Gastroesophageal sphincter (tissue), 3 donors: ENCODE data around the gene GSTK1.

ENCODE experiments used
- EP300 ChIP-seq: sonication (generic); formaldehyde crosslinking; IDR thresholded peaks from one replicate; pipeline ENCODE4 v1.6.1; 2017; ENCODE audit warnings: antibody characterized with exemption, mild to moderate bottlenecking
- POLR2A ChIP-seq, 2 donors: fragments of 450-650 bp; IDR thresholded peaks; one replicate each; pipeline ENCODE4 v1.6.1; 2017; ENCODE audit warnings: antibody characterized with exemption in 2 of 2, mild to moderate bottlenecking in 2 of 2, moderate library complexity in 1 of 2
- POLR2AphosphoS5 ChIP-seq: sonication (generic); formaldehyde crosslinking; IDR thresholded peaks from one replicate; pipeline ENCODE4 v1.6.1; 2017; ENCODE audit warnings: antibody characterized with exemption
- TF ChIP-seq, protein P1 (sequence below), 4 experiments: fragments of 200-600 bp in 2 of 4; fragments of 450-650 bp in 2 of 4; sonication (generic) in 1 of 4; IDR thresholded peaks; one replicate each; pipeline ENCODE4 v1.5.1; 2017 to 2019; ENCODE audit warnings: antibody characterized with exemption in 4 of 4, mild to moderate bottlenecking in 2 of 4, moderate library complexity in 2 of 4

DNA sequence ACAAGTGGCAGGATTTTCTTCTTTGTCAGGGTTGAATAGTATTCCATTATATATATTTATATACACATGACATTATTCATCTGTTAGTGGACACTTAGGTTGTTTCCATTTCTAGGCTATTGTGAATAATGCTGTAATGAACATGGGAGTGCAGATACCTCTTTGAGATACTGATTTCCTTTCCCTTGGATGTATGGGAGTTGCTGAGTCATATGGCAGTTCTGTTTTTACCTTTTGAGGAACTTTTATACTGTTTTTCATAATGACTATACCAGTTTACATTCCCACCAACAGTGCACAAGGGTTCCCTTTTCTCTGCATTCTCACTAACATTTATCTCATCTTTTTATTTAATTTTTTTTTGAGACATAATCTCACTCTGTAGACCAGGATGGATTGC lies 50.9 kb downstream of the GSTK1 start:
- TF ChIP-seq, protein P1, sequence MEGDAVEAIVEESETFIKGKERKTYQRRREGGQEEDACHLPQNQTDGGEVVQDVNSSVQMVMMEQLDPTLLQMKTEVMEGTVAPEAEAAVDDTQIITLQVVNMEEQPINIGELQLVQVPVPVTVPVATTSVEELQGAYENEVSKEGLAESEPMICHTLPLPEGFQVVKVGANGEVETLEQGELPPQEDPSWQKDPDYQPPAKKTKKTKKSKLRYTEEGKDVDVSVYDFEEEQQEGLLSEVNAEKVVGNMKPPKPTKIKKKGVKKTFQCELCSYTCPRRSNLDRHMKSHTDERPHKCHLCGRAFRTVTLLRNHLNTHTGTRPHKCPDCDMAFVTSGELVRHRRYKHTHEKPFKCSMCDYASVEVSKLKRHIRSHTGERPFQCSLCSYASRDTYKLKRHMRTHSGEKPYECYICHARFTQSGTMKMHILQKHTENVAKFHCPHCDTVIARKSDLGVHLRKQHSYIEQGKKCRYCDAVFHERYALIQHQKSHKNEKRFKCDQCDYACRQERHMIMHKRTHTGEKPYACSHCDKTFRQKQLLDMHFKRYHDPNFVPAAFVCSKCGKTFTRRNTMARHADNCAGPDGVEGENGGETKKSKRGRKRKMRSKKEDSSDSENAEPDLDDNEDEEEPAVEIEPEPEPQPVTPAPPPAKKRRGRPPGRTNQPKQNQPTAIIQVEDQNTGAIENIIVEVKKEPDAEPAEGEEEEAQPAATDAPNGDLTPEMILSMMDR (IDR thresholded peaks at IDR 0.05), result no peak
- TF ChIP-seq POLR2A (IDR thresholded peaks at IDR 0.05) (no peak), POLR2AphosphoS5 (no peak), EP300 (no peak)
